GM19193 (cell line): ENCODE measurements around the gene FGD6.

Source experiments
- POLR2A ChIP-seq: IDR thresholded peaks from 4 replicates; pipeline ENCODE4 v1.6.1; 2011; ENCODE audit not compliant: insufficient read depth, insufficient read length; ENCODE audit errors: extremely low read depth

FGD6 gene

GRCh38 chr12:95200128-95200894 lies 17.0 kb downstream of the FGD6 start:
- TF ChIP-seq POLR2A, result no peak

- TF ChIP-seq POLR2A, result no peak
These were observed 18.4 kb downstream of the FGD6 start for GRCh38 chr12:95198914-95199313.

GRCh38 chr12:95197636-95198035 lies 19.6 kb downstream of the FGD6 start:
- no peak for TF ChIP-seq POLR2A

GRCh38 chr12:95195122-95195521 lies 22.1 kb downstream of the FGD6 start:
- TF ChIP-seq POLR2A, result no peak

GRCh38 chr12:95193139-95193538 lies 24.1 kb downstream of the FGD6 start:
- TF ChIP-seq POLR2A, result no peak

- no peak for TF ChIP-seq POLR2A
These were observed 25.0 kb downstream of the FGD6 start for GRCh38 chr12:95192271-95192670.

GRCh38 chr12:95191060-95191696 lies 26.1 kb downstream of the FGD6 start:
- no peak for TF ChIP-seq POLR2A

GRCh38 chr12:95187865-95188415 lies 29.3 kb downstream of the FGD6 start:
- no peak for TF ChIP-seq POLR2A

- TF ChIP-seq POLR2A, result no peak
These were observed 31.4 kb downstream of the FGD6 start for GRCh38 chr12:95185854-95186253.

- no peak for TF ChIP-seq POLR2A
These were observed 32.2 kb downstream of the FGD6 start for GRCh38 chr12:95185072-95185471.

- TF ChIP-seq POLR2A, result no peak
These were observed 33.1 kb downstream of the FGD6 start for GRCh38 chr12:95184121-95184520.

GRCh38 chr12:95182868-95183415 lies 34.3 kb downstream of the FGD6 start:
- no peak for TF ChIP-seq POLR2A

GRCh38 chr12:95181103-95181502 lies 36.2 kb downstream of the FGD6 start:
- no peak for TF ChIP-seq POLR2A

- no peak for TF ChIP-seq POLR2A
These were observed 38.3 kb downstream of the FGD6 start for GRCh38 chr12:95179011-95179410.

- no peak for TF ChIP-seq POLR2A
These were observed 39.1 kb downstream of the FGD6 start for GRCh38 chr12:95178136-95178535.
